CD4-positive, CD25-positive, alpha-beta regulatory T cell (primary cell): Measurements from ENCODE around the gene FYCO1. TPM values are rescaled to one million over a fixed set of nuclear protein-coding genes. Genes with fewer than 3 reads are reported as not detected.

Experiments used
- ATAC-seq, 2 donors: fragments of 150-1000 bp; cut with Tn5 transposase; one replicate each; pipeline ENCODE4 v1.10.0; 2021; ENCODE audit warnings: low read depth in 2 of 2, moderate number of reproducible peaks in 2 of 2, moderate library complexity in 1 of 2
- DNase-seq, 3 donors: peaks; one replicate each; pipeline versions ENCODE4 v3.0.0 to v3.0.0-alpha.2; 2012 to 2022; ENCODE audit warnings: mixed read lengths in 1 of 3
- H3K27ac ChIP-seq: one replicate; pipeline ENCODE4 v1.7.0; 2013; ENCODE audit warnings: mild to moderate bottlenecking, low read length; ENCODE audit not compliant: insufficient read depth, poor library complexity, severe bottlenecking
- H3K27me3 ChIP-seq: one replicate; pipeline ENCODE4 v1.7.0; 2013; ENCODE audit warnings: low read length; ENCODE audit not compliant: control insufficient read depth, insufficient read depth
- H3K36me3 ChIP-seq: one replicate; pipeline ENCODE4 v1.7.0; 2013; ENCODE audit warnings: mild to moderate bottlenecking, low read length, moderate library complexity; ENCODE audit not compliant: control insufficient read depth, insufficient read depth
- H3K4me1 ChIP-seq: 2 replicates; pipeline ENCODE4 v1.7.0; 2013; ENCODE audit warnings: mild to moderate bottlenecking, low read length; ENCODE audit not compliant: insufficient read depth, control insufficient read depth, poor library complexity, severe bottlenecking
- H3K4me3 ChIP-seq: one replicate; pipeline ENCODE4 v1.7.0; 2013; ENCODE audit warnings: low read depth, mild to moderate bottlenecking, low read length, moderate library complexity
- H3K9me3 ChIP-seq, 2 experiments: 1 replicate in 1 of 2; 2 replicates in 1 of 2; pipeline ENCODE4 v1.7.0; 2013; ENCODE audit warnings: low read length in 2 of 2, mild to moderate bottlenecking in 1 of 2, moderate library complexity in 1 of 2; ENCODE audit not compliant: control insufficient read depth in 2 of 2
- H3K27ac Mint-ChIP-seq, 3 donors: one replicate each; pipeline ENCODE4 v1.8.0; 2020 to 2022; ENCODE audit warnings: mild to moderate bottlenecking in 3 of 3, mixed read lengths in 3 of 3, moderate library complexity in 2 of 3
- H3K27me3 Mint-ChIP-seq: one replicate; pipeline ENCODE4 v1.8.0; 2022; ENCODE audit warnings: mild to moderate bottlenecking, mixed read lengths
- H3K36me3 Mint-ChIP-seq: one replicate; pipeline ENCODE4 v1.8.0; 2020; ENCODE audit warnings: mixed read lengths
- H3K4me1 Mint-ChIP-seq, 4 donors: one replicate each; pipeline ENCODE4 v1.8.0; 2020 to 2022; ENCODE audit warnings: mixed read lengths in 4 of 4, mild to moderate bottlenecking in 1 of 4
- H3K4me3 Mint-ChIP-seq, 4 donors: one replicate each; pipeline ENCODE4 v1.8.0; 2020 to 2022; ENCODE audit warnings: mild to moderate bottlenecking in 4 of 4, mixed read lengths in 4 of 4, moderate library complexity in 3 of 4
- H3K9me3 Mint-ChIP-seq, 7 donors: one replicate each; pipeline ENCODE4 v1.8.0; 2020 to 2022; ENCODE audit warnings: mixed read lengths in 7 of 7, mild to moderate bottlenecking in 3 of 7, moderate library complexity in 2 of 7
- polyA plus RNA-seq, 4 donors: library from polyadenylated mRNA; unstranded; fragments of 300-500 nt; fragmentation: Illumina TruSeq; gene quantifications; one replicate each; pipeline ENCODE4 v1.2.3, GENCODE V29; 2021
- total RNA-seq: library from RNA; stranded (reverse); gene quantifications from one replicate; pipeline ENCODE4 v1.2.3, GENCODE V29; 2022

Gene FYCO1
- total and polyA plus RNA-seq, 5 donors from 2014 or later: 2.1 to 42.5 (median 2.6) TPM

DNA sequence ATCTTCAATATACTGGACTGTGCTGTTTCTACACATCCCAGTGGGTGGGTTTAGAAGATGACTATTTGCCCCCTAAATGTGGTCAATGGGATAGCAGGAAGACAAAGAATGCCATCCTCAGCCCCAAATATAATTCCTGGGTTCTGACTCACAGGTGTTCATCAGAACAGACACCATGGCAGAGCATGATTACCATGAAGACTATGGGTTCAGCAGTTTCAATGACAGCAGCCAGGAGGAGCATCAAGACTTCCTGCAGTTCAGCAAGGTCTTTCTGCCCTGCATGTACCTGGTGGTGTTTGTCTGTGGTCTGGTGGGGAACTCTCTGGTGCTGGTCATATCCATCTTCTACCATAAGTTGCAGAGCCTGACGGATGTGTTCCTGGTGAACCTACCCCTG, 49.3 kb downstream of the FYCO1 start:
- Histone ChIP-seq H3K27me3 (no peaks in the 10 kb centered on the region), H3K4me1 (peaks cover 81% of the 10 kb centered on the region)
- ATAC-seq: no peak

DNA sequence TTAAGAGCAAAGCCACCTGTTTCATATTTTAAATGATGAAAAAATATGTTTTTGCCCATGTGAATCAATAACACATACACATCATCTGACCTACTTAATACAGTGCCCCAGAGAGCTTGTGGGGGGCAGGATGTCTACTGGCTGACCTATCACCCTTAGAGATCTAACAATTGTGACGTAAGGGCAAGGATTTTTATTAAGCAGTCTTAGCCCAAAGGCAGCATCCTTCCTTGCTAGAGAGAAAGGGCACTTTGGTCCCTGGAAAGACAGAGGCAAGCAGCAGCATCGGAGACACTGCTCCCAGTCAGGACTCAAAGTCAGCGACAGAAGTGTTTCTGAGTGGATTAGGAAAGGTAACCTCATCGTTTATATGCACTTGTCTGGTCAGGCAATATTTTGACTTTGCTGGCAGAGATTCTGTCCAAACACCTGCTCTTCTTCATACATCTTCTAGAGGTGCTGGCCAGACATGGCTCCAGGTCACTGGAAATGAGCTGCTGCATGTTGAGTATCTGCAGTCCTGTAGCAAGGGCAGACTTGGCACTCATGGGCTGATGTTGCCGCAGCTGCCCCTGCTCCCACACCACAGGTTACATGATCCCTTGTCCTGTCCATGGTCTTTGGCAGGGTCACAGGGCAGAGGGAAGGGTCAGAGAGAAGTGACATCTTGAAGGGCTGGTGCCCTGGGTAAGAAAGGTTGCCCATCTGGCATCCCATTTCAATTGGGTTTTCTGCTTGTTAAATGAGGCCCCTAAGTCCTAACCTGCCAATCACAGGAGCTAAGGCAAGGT, 50.6 kb downstream of the FYCO1 start:
- Mint-ChIP-seq H3K27ac (peak overlapping the region; percentile 71 to 85 (median 74)), H3K9me3 (no peaks in the 10 kb centered on the region), H3K36me3 (peaks cover 49% of the 10 kb centered on the region), H3K27me3 (no peaks in the 10 kb centered on the region), H3K4me3 (peak overlapping the region; percentile 71 to 81 (median 77)), H3K4me1 (peaks cover 24 to 85% (median 58%) of the 10 kb centered on the region in 4 donors)
- H3K36me3 ChIP-seq: peaks cover 47% of the 10 kb centered on the region
- H3K9me3 ChIP-seq: no peaks in the 10 kb centered on the region
- H3K4me3 ChIP-seq: peak overlapping the region; percentile 75
- peak; percentile 19 to 55 (median 36) for DNase-seq
- peak; percentile 22 to 29 for ATAC-seq
- no peaks in the 10 kb centered on the region for H3K27me3 ChIP-seq
- peak overlapping the region; percentile 72 for H3K27ac ChIP-seq
- peaks cover 68% of the 10 kb centered on the region for H3K4me1 ChIP-seq

More for the DNA sequence above, 49.3 kb downstream of the FYCO1 start:
- peaks cover 29 to 89% (median 64%) of the 10 kb centered on the region in 4 donors for H3K4me1 Mint-ChIP-seq
- DNase-seq: peak in 1 of 3 donors; percentile 45
- H3K36me3 ChIP-seq: peaks cover 58% of the 10 kb centered on the region
- H3K27me3 Mint-ChIP-seq: no peaks in the 10 kb centered on the region
- H3K4me3 ChIP-seq: peak overlapping the region; percentile 75
- peaks cover 52% of the 10 kb centered on the region for H3K36me3 Mint-ChIP-seq
- H3K27ac Mint-ChIP-seq: peak overlapping the region; percentile 71 to 85 (median 82)
- no peaks in the 10 kb centered on the region for H3K9me3 Mint-ChIP-seq
- peak overlapping the region; percentile 25 to 80 (median 72) for H3K4me3 Mint-ChIP-seq
- H3K27ac ChIP-seq: peak overlapping the region; percentile 72
- H3K9me3 ChIP-seq: no peaks in the 10 kb centered on the region

- Histone ChIP-seq H3K4me3 (peak within 1 kb of the TSS; percentile 75), H3K4me1 (peaks cover 62% of the 10 kb centered on the region), H3K27ac (peak within 1 kb of the TSS; percentile 72), H3K36me3 (peaks cover 34% of the 10 kb centered on the region), H3K9me3 (no peaks in the 10 kb centered on the region), H3K27me3 (no peaks in the 10 kb centered on the region)
- H3K4me3 Mint-ChIP-seq: peak within 1 kb of the TSS; percentile 72 to 88 (median 80)
- peak within 1 kb of the TSS; percentile 88 to 92 (median 88) for H3K27ac Mint-ChIP-seq
- no peaks in the 10 kb centered on the region for H3K27me3 Mint-ChIP-seq
- peak; percentile 78 to 81 for ATAC-seq
- peaks cover 39% of the 10 kb centered on the region for H3K36me3 Mint-ChIP-seq
- H3K4me1 Mint-ChIP-seq: peaks cover 29 to 81% (median 59%) of the 10 kb centered on the region in 4 donors
- H3K9me3 Mint-ChIP-seq: no peaks in the 10 kb centered on the region
- DNase-seq: peak; percentile 25 to 88 (median 51)
Observed at GRCh38 chr3:45943207-45943846, 52.3 kb downstream of the FYCO1 start, which contains the start of gene CXCR6. CXCR6 (plus strand) TSS chr3:45943464; CDS start chr3:45946482, 3,018 bp downstream.

- Mint-ChIP-seq H3K4me1 (peaks cover 29 to 74% (median 55%) of the 10 kb centered on the region in 4 donors), H3K27me3 (no peaks in the 10 kb centered on the region), H3K9me3 (no peaks in the 10 kb centered on the region), H3K36me3 (peaks cover 34% of the 10 kb centered on the region), H3K27ac (peak overlapping the region; percentile 88 to 92 (median 88)), H3K4me3 (peak overlapping the region in 3 of 4 donors; percentile 29 to 80 (median 44))
- Histone ChIP-seq H3K27ac (peak overlapping the region; percentile 39), H3K27me3 (no peaks in the 10 kb centered on the region), H3K36me3 (peaks cover 33% of the 10 kb centered on the region), H3K4me1 (peaks cover 62% of the 10 kb centered on the region), H3K9me3 (no peaks in the 10 kb centered on the region), H3K4me3 (no peak overlapping the region)
- ATAC-seq: no peak
- DNase-seq: no peak
Observed at GRCh38 chr3:45942051-45942825, 53.4 kb downstream of the FYCO1 start.

- no peaks in the 10 kb centered on the region for H3K27me3 ChIP-seq
- peaks cover 34% of the 10 kb centered on the region for H3K36me3 ChIP-seq
- Mint-ChIP-seq H3K4me1 (peaks cover 23 to 62% (median 48%) of the 10 kb centered on the region in 4 donors), H3K27me3 (no peaks in the 10 kb centered on the region), H3K4me3 (no peak overlapping the region), H3K9me3 (no peaks in the 10 kb centered on the region), H3K27ac (peak overlapping the region in 2 of 3 donors; percentile 24 to 88), H3K36me3 (peaks cover 31% of the 10 kb centered on the region)
- DNase-seq (no peak), ATAC-seq (no peak)
- H3K4me1 ChIP-seq: peaks cover 54% of the 10 kb centered on the region
- no peak overlapping the region for H3K4me3 ChIP-seq
- no peak overlapping the region for H3K27ac ChIP-seq
- H3K9me3 ChIP-seq: no peaks in the 10 kb centered on the region
Observed at GRCh38 chr3:45940781-45941365, 54.8 kb downstream of the FYCO1 start.

- peak overlapping the region in 2 of 3 donors; percentile 11 to 24 for H3K27ac Mint-ChIP-seq
- peaks cover 22 to 55% (median 43%) of the 10 kb centered on the region in 4 donors for H3K4me1 Mint-ChIP-seq
- Histone ChIP-seq H3K4me3 (no peak overlapping the region), H3K27me3 (no peaks in the 10 kb centered on the region), H3K36me3 (peaks cover 35% of the 10 kb centered on the region), H3K9me3 (no peaks in the 10 kb centered on the region), H3K27ac (no peak overlapping the region), H3K4me1 (peaks cover 47% of the 10 kb centered on the region)
- DNase-seq (no peak), ATAC-seq (no peak)
- no peaks in the 10 kb centered on the region for H3K27me3 Mint-ChIP-seq
- peaks cover 31% of the 10 kb centered on the region for H3K36me3 Mint-ChIP-seq
- H3K9me3 Mint-ChIP-seq: no peaks in the 10 kb centered on the region
- H3K4me3 Mint-ChIP-seq: no peak overlapping the region
Observed at GRCh38 chr3:45940004-45940780, 55.4 kb downstream of the FYCO1 start.
